Medulla oblongata (tissue), 1 donor: ENCODE measurements around the gene RAB27A.
"Not testable (repeated sequence)": the region's sequence is repeated elsewhere in the genome, so short reads cannot be mapped to it uniquely, and the experiment has no call there.

Experiments used
- DNase-seq: peaks from one replicate; pipeline ENCODE4 v3.0.0-alpha.2; 2015; ENCODE audit errors: extremely low spot score

The RAB27A gene

DNA sequence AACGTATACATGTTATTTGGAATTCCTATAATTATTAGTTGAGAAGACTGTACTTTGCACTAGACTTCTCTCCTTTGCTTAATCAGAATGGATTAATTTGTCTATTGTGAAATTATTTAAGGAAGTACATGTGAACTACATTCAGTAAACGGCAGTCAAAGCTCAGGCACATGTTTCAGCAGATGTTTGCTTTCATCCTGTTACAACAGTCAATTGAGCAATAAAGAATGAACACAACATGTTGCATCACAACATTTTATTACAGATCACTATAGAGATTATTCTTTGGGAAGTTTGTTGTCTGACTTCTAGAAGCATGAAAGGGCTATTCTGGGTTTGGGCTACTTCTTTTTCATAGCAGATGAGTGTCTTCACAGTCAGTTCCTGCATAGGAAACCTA is 39.2 kb downstream of the RAB27A start:
- peak; percentile 30 for DNase-seq

DNA sequence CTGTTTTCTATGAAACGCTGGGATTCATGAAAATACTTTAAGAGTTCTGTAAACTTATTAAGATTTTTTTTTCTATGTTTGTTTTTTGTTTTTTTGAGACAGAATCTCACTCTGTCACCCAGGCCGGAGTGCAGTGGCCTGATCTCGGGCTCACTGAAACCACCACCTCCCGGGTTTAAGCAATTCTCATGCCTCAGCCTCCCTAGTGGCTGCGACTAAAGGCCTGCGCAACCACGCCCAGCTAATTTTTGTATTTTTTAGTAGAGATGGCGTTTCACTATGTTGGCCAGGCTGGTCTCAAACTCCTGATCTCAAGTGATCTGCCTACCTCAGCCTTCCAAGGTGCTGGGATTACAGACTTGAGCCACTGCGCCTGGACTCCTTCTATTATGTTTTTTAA is 39.7 kb downstream of the RAB27A start:
- DNase-seq, result not testable (repeated sequence)

DNA sequence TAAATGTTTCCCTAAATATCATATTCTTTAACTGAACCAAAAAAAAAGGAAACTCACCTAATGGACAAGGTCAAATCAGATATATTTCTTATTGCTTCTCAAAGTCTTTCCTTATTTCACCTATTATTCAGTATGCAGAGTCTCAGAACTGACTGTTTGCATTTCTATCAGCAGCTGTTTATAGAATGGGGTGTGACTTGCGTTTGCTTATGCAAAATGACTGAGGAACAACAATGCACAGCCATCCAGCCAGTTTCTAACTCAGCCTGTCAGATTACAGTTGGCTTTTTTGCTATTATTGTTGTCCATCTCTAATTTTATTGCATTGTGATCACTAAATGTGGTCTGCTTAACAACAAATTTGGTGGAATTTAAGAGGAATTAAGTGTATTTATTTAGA is 40.7 kb downstream of the RAB27A start:
- no peak for DNase-seq

DNA sequence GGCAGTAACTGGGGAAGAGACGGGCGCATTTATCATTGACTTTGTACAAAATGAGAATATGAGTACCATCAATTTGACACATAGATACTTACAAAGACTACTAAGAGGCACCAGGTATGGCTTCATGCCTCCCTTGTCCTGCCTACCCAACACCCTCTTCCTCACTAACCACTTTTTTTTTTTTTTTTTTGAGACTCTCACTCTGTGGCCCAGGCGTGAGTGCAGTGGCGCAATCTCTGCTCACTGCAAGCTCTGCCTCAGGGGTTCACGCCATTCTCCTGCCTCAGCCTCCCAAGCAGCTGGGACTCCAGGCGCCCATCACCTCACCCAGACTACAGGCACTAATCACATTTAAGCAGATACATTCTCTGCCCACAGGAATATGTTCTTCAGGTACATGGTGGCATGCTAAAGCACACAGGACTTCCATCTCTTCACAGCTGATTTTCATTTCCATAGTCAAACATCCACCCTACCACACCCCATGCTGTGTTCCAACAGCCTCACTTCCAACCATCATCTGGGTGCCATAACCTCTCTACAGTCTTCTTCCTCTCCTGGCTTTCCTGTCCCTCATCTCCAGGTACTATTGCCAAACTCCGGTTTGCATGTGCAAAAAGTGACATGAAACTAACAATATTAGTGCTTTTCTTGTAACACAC is 41.7 kb downstream of the RAB27A start:
- DNase-seq, result no peak

DNA sequence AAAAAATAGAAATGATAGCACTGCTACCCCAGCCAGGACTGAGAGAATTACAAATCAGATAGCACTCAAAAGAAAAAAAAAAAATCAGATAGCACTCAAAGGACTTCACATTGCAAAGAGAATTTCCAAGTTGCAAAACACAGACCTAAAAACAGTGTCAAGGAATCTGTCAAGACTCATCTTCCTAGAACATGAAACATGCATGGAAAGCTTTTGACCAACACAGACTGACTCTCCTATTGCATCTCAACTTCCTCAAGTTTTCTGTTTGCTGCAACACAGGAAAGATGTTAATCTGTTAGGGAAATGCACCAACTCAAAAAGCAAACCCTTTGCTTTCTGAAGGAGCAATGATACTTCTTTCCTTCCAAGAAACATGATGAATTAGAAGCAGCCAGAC is 42.3 kb downstream of the RAB27A start:
- DNase-seq, result no peak

DNA sequence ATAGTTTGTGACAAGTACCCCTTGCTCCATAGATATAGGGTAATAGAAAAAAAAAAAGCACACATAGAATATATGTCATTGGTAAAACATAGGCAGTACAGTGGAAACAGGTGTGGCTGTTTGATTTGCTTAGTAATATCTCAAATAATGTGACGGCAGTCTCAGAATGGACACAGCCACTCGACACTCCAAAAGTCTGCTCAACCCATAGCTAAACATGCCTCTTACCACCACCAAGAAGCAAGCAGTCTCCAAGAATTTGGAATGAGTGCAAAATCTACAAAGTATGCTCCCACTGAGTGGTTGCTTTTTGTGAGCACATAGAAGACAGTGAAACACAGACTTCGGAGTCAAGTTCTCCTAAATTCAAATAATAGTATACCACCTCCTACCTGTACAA is 43.0 kb downstream of the RAB27A start:
- no peak for DNase-seq

DNA sequence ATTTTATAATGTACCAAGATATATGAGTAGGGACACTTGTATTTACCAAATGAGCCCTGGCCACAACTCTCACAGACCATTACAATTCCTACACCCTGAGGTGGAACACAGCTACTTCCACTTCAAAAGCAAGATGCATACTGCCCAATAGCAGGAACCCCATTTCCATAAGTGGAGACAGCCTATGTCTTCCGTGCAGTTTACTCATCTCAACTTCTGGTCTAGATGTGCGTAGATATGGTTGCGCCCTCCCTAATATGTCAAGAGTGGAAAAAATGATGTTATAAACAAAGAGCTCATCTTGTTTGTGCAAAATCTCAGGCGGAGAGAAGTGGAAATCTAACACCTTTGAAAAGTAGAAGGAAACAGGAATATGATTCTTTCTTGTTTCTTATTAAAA is 44.6 kb downstream of the RAB27A start:
- no peak for DNase-seq

DNA sequence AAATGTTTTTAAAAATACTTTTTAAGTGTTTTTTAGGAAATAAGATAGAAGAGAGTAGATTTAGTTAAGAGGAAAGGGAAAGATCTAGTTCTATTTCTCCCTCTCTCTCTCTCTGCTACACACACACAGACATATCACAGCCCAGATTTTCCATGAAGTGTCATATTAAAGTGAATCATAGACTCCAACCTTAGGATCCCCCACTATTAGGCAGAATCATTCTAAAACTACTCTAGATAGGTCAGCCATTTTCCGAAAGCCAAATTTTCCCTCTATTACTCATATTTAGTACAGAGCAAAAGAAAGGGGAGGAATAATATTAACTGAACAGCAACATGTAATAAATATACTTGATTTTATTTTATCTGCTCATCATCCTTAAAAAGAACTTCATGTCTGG is 47.7 kb downstream of the RAB27A start:
- DNase-seq, result no peak

DNA sequence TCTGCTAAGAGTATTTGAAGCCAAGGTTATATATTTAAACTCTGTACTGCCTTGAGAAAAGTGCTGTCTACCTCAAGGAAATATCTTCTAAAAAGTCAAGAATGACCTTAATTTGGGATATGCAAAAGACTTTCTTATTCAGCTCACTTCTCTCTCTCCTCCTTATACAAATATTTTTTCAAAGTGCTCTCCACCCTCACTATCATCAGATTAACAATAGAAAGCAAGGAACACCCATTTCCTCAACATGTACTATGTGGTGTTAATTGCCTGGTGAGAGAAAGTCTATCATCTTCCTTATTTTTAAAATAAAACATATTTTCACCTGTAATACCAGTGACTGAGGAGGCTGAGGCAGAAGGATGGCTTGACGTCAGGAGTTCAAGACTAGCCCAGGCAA is 48.4 kb downstream of the RAB27A start:
- no peak for DNase-seq

DNA sequence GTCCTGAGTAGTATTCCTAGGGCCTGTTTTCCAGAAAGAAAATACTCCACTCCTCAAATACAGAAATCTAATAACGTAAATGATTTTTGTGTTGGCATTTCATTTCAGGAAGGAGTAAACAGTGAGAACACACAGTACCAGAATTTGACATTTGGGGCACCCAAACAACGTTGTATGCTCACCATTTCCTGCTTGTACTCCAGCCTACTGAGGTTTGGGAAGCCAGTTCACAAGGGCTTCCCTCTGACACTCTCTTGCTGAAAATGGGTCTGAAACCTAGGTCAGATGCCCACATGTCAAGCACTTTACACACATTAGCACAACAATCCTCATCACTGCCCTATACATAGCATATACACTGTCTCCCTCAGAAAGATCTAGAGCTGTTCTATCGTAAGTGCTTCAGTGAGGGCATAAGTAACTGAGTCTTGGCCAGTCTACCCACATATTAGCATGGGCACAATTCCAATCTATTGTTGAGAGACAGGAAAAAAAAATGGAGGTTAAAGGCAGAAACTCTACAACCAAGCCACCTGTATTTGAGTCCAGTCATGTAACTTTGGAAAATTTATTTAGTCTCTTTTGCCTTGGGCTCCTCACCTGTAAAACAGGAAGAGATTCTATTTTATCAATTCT is 49.4 kb downstream of the RAB27A start:
- no peak for DNase-seq

DNA sequence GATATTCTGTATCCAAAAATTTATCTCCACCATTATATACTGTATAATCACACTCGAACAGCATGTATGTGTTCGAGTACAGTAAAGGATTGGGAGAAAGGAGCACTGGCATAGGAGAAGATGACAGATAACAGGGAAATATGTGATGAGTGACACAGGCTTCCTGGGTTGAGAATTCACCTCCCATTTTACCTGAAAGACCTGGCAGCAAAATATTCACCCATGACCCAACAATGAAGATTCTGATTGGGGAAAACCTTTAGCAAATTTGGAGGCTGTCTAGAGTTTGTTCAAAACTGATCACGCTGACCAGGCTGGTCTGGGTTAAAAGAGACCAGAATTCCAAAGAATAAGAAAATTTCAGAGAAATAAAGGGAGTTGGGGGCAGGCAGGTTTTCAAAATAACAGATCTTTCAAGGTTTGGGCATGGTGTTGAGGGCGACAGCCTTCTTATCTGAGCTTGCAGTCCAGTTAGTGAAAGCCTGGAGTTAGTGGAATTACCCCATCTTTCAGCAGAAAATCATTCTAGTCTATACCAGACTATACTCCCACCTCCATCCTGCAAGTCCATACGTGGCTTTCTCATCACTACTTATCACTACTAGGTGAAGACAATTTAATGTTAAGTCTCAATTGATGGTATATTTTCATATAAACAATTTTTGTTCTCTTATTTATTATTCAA is 50.0 kb downstream of the RAB27A start:
- DNase-seq, result no peak

DNA sequence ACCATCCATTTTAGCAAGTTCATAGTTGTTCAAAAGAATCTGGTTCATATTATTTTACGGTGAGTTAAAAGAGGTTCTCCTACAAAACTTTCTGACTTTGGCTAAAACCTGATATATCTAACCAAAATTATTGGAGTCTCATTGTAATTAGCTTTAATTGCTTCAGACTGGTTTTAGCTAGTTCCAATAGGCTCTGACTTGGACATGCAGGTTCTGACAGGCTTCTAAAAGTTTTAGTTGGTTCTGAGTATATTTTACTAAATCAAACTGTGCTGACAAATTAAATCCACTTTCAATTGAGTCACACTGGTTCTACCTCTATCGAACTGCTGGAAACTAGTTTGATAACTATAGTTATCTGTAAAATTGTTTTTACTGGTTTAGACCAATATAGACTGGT is 50.7 kb downstream of the RAB27A start:
- no peak for DNase-seq

DNA sequence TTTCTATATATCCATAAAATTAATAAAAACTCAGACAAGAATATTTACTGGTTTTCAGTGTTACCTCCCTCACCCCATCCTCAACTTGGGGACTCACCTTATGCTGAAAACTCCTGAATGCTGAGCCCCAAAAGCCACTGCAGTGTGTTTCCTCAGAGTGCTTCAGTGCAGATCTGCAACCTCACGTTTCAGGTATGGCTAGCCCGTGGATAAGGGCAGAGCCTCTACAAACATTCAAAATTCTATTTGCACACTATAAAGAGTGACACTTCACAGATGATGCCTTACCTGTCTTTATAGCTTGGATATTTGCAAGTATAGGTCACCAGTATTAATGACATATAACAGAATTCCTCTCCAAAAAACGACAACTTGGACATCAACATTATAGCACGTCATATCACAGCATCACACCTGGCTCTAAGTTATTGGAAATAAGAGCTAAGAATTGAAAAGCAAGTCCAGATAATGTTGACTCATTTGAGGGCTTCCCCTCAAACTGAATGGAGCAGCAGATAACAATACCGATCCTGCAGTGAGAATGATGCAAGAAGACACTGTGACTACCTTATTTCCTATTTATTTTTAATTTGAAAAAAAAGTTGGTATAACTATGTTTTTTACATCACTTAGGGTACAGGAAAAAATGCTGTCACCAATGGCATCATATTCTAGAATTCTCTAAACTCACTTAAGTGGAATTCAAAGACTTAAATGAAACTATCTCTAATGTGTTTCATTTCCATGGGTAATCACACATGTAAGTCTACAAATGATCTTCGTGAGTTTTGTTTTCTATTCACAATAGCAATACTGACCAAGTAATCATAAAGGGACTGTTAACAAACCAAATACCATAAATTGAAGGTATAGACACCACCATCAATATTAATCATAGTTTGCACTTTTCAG is 52.1 kb downstream of the RAB27A start:
- DNase-seq, result no peak

DNA sequence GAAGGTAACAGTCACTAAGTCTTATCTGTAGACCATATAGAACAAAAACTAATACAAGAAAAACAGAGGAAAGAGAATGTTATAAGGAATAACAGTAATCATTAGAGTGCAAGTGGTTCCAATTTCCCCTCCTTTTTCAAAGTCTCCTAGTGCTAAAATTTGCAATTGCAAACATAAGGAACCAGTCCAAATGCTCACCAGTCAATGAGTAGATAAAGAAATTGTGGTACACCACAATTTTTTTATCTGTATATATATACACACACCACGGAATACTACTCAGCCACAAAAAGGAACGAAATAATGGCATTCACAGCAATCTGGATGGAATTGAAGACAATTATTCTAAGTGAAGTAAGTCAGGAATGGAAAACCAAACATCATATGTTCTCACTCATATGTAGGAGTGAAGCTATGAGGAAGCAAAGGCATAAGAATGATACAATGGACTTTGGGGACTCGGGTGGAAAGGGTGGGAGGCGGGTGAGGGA is 54.0 kb downstream of the RAB27A start:
- DNase-seq, result no peak

DNA sequence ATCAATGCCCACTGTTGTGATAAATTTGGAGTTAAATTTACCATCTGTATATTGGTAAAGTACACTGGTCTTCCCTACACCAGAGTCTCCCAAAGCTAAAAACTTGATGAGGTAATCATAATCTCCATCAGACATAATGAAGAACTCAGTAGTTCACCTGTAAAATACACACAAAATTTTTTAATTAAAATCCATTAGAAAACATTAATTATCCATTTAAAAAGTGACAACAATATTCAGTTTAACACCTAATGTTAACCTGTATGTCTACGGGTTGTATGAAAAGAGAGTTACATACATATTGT is 54.9 kb downstream of the RAB27A start:
- no peak for DNase-seq

DNA sequence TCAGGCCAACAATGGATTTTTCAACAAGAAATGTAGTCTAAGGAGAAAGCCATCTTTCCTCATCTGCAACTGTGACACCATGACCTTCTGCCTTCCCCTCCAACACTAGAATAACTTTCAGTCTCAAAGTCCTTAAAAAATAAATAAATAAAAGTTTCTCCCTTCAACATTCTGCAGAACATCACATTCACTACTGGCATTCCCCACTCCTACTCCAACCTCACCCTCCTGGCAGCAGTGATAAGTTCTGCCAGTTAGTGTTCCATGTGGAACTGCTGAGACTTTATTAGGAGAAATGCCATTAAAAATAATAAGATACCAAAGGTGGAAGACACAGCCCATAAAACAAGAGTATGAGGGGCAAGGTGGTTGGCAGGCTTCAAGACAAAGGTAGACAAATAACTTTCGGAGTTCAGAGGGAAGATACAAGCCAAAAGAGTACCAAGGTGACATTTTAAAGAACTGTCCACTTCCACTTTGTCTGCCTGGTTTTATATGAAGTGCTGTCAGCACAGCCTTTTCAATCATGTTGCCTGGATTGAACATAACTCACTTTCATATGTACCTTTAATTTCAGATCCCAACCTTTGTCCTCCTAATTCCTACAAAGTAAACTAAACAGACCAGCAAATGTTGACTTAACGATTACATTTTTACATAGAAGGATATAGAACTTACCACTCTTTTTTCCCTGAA is 55.4 kb downstream of the RAB27A start:
- DNase-seq, result no peak

DNA sequence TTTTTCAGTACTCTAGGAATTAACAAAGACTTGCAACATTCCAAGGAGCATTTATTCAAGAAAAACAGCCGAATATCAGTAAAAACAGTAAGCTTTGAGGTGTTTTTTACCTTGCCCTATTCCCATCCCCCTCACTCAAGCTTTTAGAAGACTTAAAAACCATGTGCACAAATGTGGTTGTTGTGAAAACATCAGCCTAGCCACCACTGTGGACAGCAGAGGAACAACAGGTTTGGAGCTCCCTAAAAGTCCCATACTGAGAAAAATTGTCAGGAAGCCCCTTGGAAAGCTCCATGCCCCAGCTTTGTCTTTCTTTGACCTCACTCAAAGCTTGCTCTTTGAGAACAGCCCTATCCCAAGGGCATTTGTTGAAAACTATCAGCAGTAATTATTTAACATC is 58.2 kb downstream of the RAB27A start:
- no peak for DNase-seq

DNA sequence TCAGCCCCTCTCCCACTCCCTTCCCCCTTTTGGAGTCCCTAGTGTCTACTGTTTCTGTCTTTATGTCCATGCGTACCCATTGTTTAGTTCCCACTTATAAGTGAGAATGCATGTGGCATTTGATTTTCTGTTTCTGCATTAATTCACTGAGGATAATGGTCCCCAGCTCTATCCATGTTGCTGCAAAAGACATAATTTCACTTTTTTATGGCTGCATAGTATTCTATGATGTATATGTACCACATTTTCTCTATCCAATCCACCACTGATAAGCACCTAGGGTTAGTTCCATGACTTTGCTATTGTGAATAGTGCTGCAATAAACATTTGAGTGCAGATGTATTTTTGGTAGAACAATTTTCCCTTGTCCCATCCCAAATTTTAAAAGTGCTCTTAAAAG is 58.7 kb downstream of the RAB27A start:
- no peak for DNase-seq

DNA sequence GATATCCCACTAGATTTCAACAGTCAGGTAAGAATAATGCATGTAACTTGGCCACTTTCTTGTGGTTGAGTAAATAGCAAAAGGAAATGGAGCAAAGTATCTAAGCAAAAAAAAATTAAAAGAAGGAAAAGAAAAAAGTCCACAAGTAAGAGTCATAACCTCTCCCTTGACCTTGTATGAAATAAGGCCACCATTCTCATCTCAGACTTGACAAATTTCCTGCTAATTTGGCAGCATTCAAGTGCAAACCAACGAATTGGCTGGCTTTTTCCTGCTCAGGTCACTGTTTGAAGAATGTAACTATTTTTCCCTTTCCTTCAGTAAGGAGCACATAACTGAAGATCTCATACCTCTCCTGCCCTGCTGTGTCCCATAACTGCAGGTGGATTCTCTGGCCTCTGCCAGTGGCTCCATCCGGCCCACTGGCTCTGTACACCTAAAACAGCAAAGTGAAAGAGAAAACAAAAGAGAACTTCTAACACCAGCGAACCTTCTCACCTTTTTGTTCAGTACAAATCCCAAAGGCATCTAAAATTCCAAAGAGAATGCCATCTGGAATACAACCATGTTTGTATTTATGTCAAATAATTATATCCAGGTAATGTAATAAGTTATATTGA is 59.5 kb downstream of the RAB27A start:
- DNase-seq, result no peak

DNA sequence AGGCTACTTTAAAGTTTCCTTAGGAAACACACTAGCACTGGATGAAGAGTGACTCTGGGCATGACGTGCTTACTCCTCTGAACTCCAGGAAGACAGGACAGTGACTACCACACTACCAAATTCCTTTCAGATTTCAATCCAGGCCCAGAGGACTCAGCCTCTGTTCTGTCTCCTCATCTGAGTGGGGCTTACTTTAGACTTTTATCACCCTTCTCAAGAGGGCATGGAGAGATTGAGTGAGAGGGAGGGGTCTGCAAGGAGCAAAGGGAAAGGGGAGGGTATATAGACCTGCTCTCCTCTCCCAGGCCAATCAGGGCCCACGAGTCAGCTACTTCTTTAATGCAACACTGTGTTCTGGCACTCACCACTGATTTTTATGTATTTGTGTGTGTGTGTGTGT is 63.5 kb downstream of the RAB27A start:
- DNase-seq, result no peak

DNA sequence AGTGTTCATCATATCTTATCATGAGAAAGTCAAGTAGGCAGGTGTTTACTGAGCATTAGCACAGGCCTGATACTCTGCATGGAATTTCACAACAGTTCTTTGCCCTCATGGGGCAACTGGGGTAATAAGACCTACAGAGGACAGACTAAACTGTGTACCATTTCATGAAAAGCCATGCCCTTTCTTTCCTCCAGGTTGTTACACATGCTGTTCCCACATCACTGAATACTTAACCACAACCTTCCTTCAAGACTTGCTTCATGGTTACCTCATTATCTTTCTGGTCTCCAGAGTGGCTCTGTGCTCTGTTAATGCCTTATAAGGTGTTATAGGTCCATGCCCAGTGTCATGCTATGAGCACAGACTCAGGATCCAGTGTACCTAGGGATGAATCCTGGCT is 64.7 kb downstream of the RAB27A start:
- no peak for DNase-seq
